Endothelial cell of umbilical vein (primary cell): ENCODE data around the gene CHST15.

ENCODE experiments used
- CTCF ChIP-seq, 2 donors: IDR thresholded peaks; 1 replicate in 1 of 2; 2 replicates in 1 of 2; pipeline ENCODE4 v1.5.1; 2011; ENCODE audit warnings: low read length in 2 of 2, mild to moderate bottlenecking in 2 of 2, moderate library complexity in 2 of 2, control low read depth in 1 of 2, inconsistent platforms in 1 of 2, low read depth in 1 of 2; ENCODE audit not compliant: insufficient read depth in 1 of 2; ENCODE audit errors: extremely low read depth in 1 of 2
- EZH2 ChIP-seq: IDR thresholded peaks from 2 replicates; pipeline ENCODE4 v1.6.1; 2012; ENCODE audit warnings: borderline replicate concordance, low read depth, mild to moderate bottlenecking, moderate library complexity, low read length, inconsistent platforms; ENCODE audit not compliant: severe bottlenecking
- POLR2AphosphoS5 ChIP-seq: IDR thresholded peaks from 2 replicates; pipeline ENCODE4 v1.6.1; 2012; ENCODE audit warnings: low read depth, mild to moderate bottlenecking, control low read depth, low read length, moderate library complexity; ENCODE audit not compliant: insufficient read depth

GRCh38 chr10:124132306-124132705, 38.9 kb upstream of the CHST15 start:
- TF ChIP-seq CTCF (IDR thresholded peaks at IDR 0.05; ENCODE audit: extremely low read depth in 1 of 2, insufficient read depth in 1 of 2, low read depth in 1 of 2, low read length in 2 of 2): no peak
- no peak for TF ChIP-seq EZH2
- TF ChIP-seq POLR2AphosphoS5: no peak
